SH-SY5Y (cell line): ENCODE data around the gene BABAM2.

ENCODE experiments used
- GATA2 ChIP-seq: IDR thresholded peaks from 2 replicates; pipeline ENCODE4 v1.6.1; 2011; ENCODE audit warnings: mild to moderate bottlenecking, low read depth, low read length
- GATA3 ChIP-seq: IDR thresholded peaks from 2 replicates; pipeline ENCODE4 v1.6.1; 2011; ENCODE audit warnings: low read depth, mild to moderate bottlenecking, low read length, moderate library complexity

GRCh38 chr2:28048341-28048740 is 157.8 kb downstream of the BABAM2 start:
- TF ChIP-seq GATA2 = no peak
- TF ChIP-seq GATA3 = no peak
